ENCODE results near the gene LRRC27.

The LRRC27 gene

DNA sequence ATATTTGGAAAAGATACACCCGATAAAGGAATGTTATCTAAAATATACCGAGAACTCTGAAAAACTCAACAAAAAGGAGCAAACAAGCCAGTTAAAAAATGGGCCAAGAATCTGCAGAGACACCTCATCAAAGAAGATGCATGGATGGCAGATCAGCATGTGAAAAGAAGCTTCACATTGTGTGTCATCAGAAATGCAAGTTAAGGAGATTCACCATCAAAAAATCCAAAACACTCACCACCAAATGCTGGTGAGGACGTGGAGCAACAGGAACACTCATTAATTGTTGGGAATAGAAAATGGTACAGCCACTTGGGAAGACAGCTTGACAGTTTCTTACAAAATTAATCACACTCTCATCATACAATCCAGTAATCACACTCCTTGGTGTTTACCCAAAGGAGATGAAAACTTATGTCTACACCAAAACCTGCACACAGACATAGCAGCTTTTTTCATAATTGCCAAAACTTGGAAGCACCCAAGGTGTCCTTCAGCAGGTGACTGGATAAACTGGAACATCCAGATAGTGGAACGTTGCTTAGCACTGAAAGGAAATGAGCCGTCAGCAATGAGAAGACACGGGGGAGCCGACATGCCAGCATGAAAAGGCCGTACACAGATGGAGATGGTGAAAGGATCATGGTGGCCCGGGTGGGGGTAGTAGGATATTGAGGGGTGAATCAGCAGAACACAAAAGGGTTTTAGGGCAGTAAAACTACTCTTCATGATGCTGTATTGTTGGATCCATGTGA is 37.1 kb downstream of the LRRC27 start:
- peak in 1 of 2 donors; percentile 35 for DNase-seq (ENCODE audit: low read depth in 2 of 2)
- H3K4me3 ChIP-seq (replicated peaks in 1 of 2; ENCODE audit: low read depth in 2 of 2, low read length in 2 of 2) = no peak overlapping the region
- TF ChIP-seq, protein P1, sequence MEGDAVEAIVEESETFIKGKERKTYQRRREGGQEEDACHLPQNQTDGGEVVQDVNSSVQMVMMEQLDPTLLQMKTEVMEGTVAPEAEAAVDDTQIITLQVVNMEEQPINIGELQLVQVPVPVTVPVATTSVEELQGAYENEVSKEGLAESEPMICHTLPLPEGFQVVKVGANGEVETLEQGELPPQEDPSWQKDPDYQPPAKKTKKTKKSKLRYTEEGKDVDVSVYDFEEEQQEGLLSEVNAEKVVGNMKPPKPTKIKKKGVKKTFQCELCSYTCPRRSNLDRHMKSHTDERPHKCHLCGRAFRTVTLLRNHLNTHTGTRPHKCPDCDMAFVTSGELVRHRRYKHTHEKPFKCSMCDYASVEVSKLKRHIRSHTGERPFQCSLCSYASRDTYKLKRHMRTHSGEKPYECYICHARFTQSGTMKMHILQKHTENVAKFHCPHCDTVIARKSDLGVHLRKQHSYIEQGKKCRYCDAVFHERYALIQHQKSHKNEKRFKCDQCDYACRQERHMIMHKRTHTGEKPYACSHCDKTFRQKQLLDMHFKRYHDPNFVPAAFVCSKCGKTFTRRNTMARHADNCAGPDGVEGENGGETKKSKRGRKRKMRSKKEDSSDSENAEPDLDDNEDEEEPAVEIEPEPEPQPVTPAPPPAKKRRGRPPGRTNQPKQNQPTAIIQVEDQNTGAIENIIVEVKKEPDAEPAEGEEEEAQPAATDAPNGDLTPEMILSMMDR (IDR thresholded peaks at IDR 0.05; ENCODE audit: low read depth, low read length) = no peak

DNA sequence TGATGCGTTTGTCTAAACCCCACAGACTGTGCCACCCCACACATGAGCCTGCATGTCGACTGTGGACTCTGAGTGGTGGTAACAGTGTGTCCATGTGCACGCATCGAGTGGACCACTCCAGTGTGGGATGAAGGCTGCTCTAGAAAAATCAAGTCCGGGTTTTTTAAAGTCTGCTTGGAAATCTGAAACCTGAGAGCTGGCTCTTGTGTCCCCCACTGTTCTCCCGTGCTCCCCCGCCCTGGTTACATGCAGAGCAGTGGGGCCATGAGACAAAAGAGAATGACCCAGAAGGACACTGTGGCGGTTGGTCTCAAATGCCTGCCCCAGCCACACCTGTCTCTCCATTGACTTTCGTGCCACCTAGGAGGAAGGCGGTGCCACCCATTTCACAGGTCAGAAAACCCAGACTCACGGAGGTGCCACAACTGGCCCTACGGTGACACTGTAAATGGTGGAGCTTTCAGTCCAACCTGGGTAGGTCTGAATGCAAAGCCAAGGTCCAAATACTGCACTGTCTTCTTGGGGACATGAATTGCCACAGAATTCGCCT is 37.7 kb downstream of the LRRC27 start:
- DNase-seq (ENCODE audit: low read depth in 2 of 2) = no peak
- H3K4me3 ChIP-seq (replicated peaks in 1 of 2; ENCODE audit: low read depth in 2 of 2, low read length in 2 of 2) = no peak overlapping the region
- TF ChIP-seq, protein P1 (IDR thresholded peaks at IDR 0.05; ENCODE audit: low read depth, low read length) = no peak

DNA sequence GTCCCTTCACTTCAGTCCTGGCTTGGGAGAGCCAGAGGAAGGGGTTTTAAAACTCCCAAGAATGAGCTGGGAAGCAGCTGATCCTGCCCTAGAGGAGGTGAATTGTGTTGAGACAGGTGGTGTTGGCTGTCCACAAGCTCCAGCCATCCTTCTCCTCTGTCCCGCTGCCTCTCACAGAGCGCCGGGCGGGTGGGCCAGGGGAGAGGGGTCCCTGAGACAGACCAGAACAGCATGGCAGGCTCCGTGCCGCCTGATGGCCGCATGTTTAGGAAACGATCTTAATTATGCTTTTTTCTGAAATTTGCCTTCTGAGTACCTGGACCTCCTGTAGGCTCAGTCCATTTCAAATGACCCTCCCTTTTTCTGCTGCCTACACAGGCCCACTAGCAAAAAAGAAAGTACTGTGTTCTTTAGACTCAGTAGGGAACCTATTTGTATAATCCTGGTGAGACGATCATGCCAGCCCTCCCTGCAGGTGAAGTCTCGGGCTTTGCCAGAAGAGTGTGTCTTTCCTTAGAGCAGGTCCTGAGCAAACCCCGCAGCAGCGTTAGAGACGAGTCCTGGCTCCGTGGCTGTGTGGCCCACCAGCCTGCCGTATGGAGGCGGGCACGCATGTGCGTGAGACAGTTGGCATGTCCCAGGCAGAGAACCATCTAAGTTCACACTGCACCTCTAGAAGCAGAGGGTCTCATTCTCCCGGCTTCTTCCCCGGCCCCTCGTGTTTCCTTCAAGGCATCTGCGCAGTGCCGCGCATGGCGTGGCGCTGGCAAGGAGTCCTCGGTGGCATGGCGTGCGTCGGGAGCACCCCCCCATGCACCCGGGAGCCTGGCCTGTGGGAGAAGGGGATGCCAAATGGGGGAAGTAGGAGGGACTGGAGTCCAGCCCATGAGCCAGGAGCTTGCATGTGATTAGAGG is 38.7 kb downstream of the LRRC27 start:
- DNase-seq (ENCODE audit: low read depth in 2 of 2) = no peak
- TF ChIP-seq, protein P1 (IDR thresholded peaks at IDR 0.05; ENCODE audit: low read depth, low read length) = no peak
- H3K4me3 ChIP-seq (replicated peaks in 1 of 2; ENCODE audit: low read depth in 2 of 2, low read length in 2 of 2) = no peak overlapping the region

DNA sequence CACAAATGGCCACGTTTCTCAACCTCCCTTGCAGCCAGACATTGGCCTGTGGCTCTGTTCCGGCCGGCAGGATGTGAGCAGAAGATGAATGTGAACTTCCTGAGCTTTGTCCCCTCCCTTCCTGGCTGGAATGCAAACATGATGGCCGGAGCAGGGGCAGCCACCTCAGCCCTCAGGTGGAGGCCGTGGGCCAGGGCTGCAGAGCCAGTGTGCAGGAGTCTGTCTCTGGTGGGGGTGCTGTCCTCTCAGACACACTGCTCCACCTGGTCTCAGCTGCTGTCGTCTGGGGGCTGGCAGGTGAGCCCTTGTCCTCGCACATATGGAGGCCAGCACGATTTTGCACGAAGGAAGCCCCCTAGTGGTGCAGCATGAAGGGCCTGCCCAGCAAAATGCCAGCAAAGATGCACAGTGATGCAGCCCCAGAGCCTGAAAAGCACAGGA is 39.7 kb downstream of the LRRC27 start:
- no peak for DNase-seq (ENCODE audit: low read depth in 2 of 2)

DNA sequence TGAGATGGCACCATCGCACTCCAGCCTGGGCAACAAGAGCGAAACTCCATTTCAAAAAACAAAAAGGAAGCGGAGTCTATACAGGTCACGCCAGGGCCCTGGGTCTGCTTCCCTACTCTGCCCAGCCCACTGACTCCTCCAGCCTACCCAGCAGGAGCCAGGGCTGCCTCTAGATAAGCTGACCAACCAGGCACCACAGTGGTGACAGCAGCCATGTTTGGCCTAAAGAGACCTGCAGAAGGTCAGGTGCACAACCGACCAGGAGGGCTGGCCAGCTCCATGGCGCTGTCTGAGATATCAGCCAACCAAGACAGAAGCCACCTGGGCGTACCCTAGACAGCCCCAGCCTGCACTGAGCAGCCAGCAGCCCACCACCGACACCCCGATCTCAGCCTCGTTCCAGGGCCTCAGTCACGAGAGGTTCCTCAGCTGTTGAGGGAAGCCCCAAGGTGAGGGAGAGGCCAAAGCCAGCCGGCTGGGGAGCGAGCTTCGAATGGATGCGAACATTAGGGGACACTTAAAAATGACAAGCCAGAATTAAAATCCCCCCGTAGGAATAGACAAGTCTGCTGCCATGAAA is 40.6 kb downstream of the LRRC27 start:
- TF ChIP-seq, protein P1 (IDR thresholded peaks at IDR 0.05; ENCODE audit: low read depth, low read length) = no peak
- H3K4me3 ChIP-seq (replicated peaks in 1 of 2; ENCODE audit: low read depth in 2 of 2, low read length in 2 of 2) = no peak overlapping the region
- no peak for DNase-seq (ENCODE audit: low read depth in 2 of 2)

More for the DNA sequence above, 39.7 kb downstream of the LRRC27 start:
- TF ChIP-seq, protein P1 (IDR thresholded peaks at IDR 0.05; ENCODE audit: low read depth, low read length) = peak; percentile 49
- no peak overlapping the region for H3K4me3 ChIP-seq (replicated peaks in 1 of 2; ENCODE audit: low read depth in 2 of 2, low read length in 2 of 2)

DNA sequence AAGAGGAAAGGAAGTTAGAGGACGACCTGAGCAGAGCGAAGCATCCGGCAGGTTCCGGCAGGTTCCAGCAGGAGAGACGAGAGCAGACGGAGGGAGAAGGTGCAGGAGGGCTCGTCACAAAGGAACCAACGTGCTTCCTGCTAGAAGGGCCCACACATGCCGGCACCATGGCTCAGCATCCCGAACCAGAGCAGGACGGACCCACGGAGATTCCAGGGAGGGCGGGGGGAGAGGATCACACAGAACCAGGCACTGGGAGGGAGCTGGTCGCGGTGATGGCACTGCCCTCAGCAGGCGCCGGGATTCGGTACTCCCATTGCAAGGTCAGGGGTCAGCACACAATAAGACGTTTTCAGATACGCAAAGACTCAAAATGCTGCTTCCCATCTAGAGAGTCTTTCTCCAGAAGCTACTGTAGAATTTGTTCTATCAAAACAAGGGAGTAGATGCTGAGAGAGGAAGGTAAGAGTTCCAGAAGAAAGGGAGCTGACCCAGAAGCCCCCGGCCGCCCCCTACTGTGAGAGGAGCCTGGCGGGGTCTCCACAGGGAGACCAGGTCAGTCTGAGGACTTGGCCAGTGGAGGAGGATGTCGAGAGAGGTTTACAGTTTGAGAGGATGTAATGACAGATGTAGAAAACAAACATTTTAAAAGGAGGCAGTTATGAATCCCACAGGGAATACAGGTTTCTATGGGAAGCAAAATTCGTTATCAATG is 41.4 kb downstream of the LRRC27 start:
- TF ChIP-seq, protein P1 (IDR thresholded peaks at IDR 0.05; ENCODE audit: low read depth, low read length) = no peak
- no peak overlapping the region for H3K4me3 ChIP-seq (replicated peaks in 1 of 2; ENCODE audit: low read depth in 2 of 2, low read length in 2 of 2)
- DNase-seq (ENCODE audit: low read depth in 2 of 2) = no peak
